WERI-Rb-1 (cell line): ENCODE data around the gene ASL.

Source experiments
- DNase-seq: peaks from one replicate; pipeline ENCODE4 v3.0.0-alpha.2; 2020
- H3K27ac ChIP-seq: fragments of 250-450 bp; sonication (Bioruptor Pico); 2 replicates; pipeline ENCODE4 v1.5.1; 2020; ENCODE audit warnings: mild to moderate bottlenecking, moderate library complexity
- H3K27me3 ChIP-seq: fragments of 250-450 bp; sonication (Bioruptor Pico); 2 replicates; pipeline ENCODE4 v1.5.1; 2021; ENCODE audit warnings: mild to moderate bottlenecking, low read depth, moderate library complexity; ENCODE audit not compliant: insufficient read depth, severe bottlenecking
- H3K36me3 ChIP-seq: fragments of 250-450 bp; sonication (Bioruptor Pico); 2 replicates; pipeline ENCODE4 v1.5.1; 2020; ENCODE audit warnings: mild to moderate bottlenecking, moderate library complexity
- H3K4me3 ChIP-seq: 2 replicates; pipeline ENCODE4 v1.5.1; 2011; ENCODE audit warnings: low read depth, mild to moderate bottlenecking, control low read depth, low read length
- H3K9me3 ChIP-seq: fragments of 250-450 bp; sonication (Bioruptor Pico); 2 replicates; pipeline ENCODE4 v1.5.1; 2021; ENCODE audit warnings: mild to moderate bottlenecking, moderate library complexity; ENCODE audit not compliant: severe bottlenecking
- TF ChIP-seq, protein P1 (sequence below): IDR thresholded peaks from 2 replicates; pipeline ENCODE4 v1.5.1; 2011; ENCODE audit warnings: low read depth, mild to moderate bottlenecking, control low read depth, inconsistent platforms, low read length

ASL gene

GRCh38 chr7:66142996-66143395 is 67.4 kb downstream of the ASL start:
- Histone ChIP-seq H3K36me3 (peaks cover 41% of the 10 kb centered on the region), H3K9me3 (no peaks in the 10 kb centered on the region), H3K4me3 (no peak overlapping the region), H3K27me3 (no peaks in the 10 kb centered on the region), H3K27ac (no peak overlapping the region)
- no peak for DNase-seq
- TF ChIP-seq, protein P1, sequence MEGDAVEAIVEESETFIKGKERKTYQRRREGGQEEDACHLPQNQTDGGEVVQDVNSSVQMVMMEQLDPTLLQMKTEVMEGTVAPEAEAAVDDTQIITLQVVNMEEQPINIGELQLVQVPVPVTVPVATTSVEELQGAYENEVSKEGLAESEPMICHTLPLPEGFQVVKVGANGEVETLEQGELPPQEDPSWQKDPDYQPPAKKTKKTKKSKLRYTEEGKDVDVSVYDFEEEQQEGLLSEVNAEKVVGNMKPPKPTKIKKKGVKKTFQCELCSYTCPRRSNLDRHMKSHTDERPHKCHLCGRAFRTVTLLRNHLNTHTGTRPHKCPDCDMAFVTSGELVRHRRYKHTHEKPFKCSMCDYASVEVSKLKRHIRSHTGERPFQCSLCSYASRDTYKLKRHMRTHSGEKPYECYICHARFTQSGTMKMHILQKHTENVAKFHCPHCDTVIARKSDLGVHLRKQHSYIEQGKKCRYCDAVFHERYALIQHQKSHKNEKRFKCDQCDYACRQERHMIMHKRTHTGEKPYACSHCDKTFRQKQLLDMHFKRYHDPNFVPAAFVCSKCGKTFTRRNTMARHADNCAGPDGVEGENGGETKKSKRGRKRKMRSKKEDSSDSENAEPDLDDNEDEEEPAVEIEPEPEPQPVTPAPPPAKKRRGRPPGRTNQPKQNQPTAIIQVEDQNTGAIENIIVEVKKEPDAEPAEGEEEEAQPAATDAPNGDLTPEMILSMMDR = no peak
